T-helper 2 cell treated with Interferon-gamma antibody and Interleukin-4, amounts not matched to agents 5 μg/mL and 100 μg/mL, for 36 hours (primary cell): Measurements from ENCODE around the gene COG5.
"Not testable (repeated sequence)": the region's sequence is repeated elsewhere in the genome, so short reads cannot be mapped to it uniquely, and the experiment has no call there.

ENCODE experiments used
- DNase-seq: peaks from one replicate; pipeline ENCODE4 v3.0.0; 2021; ENCODE audit warnings: low spot score
- H3K27ac Mint-ChIP-seq: one replicate; pipeline ENCODE4 v1.8.0; 2021; ENCODE audit warnings: mild to moderate bottlenecking, mixed read lengths
- H3K27me3 Mint-ChIP-seq: one replicate; pipeline ENCODE4 v1.8.0; 2021; ENCODE audit warnings: low read depth, mixed read lengths
- H3K36me3 Mint-ChIP-seq: one replicate; pipeline ENCODE4 v1.8.0; 2021; ENCODE audit warnings: low read depth, mixed read lengths
- H3K4me1 Mint-ChIP-seq: one replicate; pipeline ENCODE4 v1.8.0; 2021; ENCODE audit warnings: low read depth, mixed read lengths
- H3K4me3 Mint-ChIP-seq: one replicate; pipeline ENCODE4 v1.8.0; 2022; ENCODE audit warnings: mild to moderate bottlenecking, moderate library complexity, mixed read lengths
- H3K9me3 Mint-ChIP-seq: one replicate; pipeline ENCODE4 v1.8.0; 2021; ENCODE audit warnings: mixed read lengths

Gene COG5

GRCh38 chr7:107563081-107563774 lies 492 bp downstream of the COG5 start:
- Mint-ChIP-seq H3K27me3 (no peaks in the 10 kb centered on the region), H3K9me3 (no peaks in the 10 kb centered on the region), H3K4me1 (peaks cover 52% of the 10 kb centered on the region), H3K4me3 (peak overlapping the region; percentile 83), H3K27ac (peak overlapping the region; percentile 90), H3K36me3 (peaks cover 9% of the 10 kb centered on the region)
- DNase-seq: no peak

DNA sequence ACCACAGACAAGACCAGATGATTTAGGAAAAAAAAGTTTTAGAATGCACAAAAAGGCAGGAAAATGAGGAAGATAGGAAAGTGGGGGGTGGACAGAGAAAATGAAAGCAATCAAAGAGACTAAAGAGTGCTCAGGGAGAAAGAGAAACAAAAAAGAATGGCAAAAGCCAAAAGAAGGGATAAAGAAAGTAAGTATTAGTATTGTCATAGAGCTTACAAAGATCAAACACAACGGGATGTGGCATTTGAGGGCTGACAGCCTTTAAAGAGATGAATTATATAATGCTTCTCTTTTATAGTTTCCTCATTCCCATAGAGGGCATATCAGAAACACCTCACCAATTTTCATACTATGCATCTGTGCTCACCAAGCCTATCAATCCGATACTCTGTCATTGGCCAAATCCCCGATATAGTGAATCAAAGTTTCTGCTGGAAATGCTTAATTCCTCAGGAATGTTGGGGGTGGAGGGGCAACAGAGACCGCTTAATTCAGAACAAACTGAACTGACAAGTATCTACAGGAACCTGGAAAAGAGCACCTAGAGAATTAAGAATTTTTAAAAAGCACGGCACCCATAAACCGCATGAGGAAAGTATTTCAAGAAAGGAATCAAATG lies 2.7 kb downstream of the COG5 start:
- peak overlapping the region; percentile 79 for H3K4me3 Mint-ChIP-seq
- H3K36me3 Mint-ChIP-seq: peaks cover 12% of the 10 kb centered on the region
- DNase-seq: no peak
- peak overlapping the region; percentile 88 for H3K27ac Mint-ChIP-seq
- H3K27me3 Mint-ChIP-seq: no peaks in the 10 kb centered on the region
- no peaks in the 10 kb centered on the region for H3K9me3 Mint-ChIP-seq
- H3K4me1 Mint-ChIP-seq: peaks cover 57% of the 10 kb centered on the region

GRCh38 chr7:107559864-107560263 lies 3.9 kb downstream of the COG5 start:
- Mint-ChIP-seq H3K27ac (peak overlapping the region; percentile 88), H3K4me3 (peak overlapping the region; percentile 79), H3K4me1 (peaks cover 60% of the 10 kb centered on the region), H3K9me3 (no peaks in the 10 kb centered on the region), H3K27me3 (no peaks in the 10 kb centered on the region), H3K36me3 (peaks cover 21% of the 10 kb centered on the region)
- no peak for DNase-seq

GRCh38 chr7:107555893-107556292 lies 7.8 kb downstream of the COG5 start:
- Mint-ChIP-seq H3K27ac (no peak overlapping the region), H3K9me3 (no peaks in the 10 kb centered on the region), H3K4me1 (peaks cover 49% of the 10 kb centered on the region), H3K36me3 (peaks cover 39% of the 10 kb centered on the region), H3K4me3 (no peak overlapping the region), H3K27me3 (no peaks in the 10 kb centered on the region)
- DNase-seq: no peak

DNA sequence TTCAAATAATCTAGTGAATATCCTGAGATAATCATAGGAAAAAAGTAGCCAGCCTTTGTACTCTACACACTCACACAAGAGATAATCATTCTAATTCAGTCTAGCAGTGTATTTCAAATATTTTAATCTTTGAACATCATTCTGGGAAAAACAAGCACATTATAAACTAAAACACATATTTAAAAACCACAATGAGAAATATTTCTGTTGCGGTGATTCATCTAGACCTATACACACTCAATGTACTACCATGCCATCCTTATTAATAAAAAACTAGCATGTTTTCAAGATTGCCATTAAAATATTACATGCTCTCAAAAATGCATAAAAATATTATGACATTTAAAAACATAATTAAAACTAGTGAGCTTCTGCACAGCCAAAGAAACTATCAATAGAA lies 11.8 kb downstream of the COG5 start:
- peaks cover 61% of the 10 kb centered on the region for H3K36me3 Mint-ChIP-seq
- H3K4me1 Mint-ChIP-seq: peaks cover 29% of the 10 kb centered on the region
- peaks cover under 1% of the 10 kb centered on the region for H3K9me3 Mint-ChIP-seq
- no peak overlapping the region for H3K4me3 Mint-ChIP-seq
- no peak overlapping the region for H3K27ac Mint-ChIP-seq
- H3K27me3 Mint-ChIP-seq: no peaks in the 10 kb centered on the region
- DNase-seq: no peak

DNA sequence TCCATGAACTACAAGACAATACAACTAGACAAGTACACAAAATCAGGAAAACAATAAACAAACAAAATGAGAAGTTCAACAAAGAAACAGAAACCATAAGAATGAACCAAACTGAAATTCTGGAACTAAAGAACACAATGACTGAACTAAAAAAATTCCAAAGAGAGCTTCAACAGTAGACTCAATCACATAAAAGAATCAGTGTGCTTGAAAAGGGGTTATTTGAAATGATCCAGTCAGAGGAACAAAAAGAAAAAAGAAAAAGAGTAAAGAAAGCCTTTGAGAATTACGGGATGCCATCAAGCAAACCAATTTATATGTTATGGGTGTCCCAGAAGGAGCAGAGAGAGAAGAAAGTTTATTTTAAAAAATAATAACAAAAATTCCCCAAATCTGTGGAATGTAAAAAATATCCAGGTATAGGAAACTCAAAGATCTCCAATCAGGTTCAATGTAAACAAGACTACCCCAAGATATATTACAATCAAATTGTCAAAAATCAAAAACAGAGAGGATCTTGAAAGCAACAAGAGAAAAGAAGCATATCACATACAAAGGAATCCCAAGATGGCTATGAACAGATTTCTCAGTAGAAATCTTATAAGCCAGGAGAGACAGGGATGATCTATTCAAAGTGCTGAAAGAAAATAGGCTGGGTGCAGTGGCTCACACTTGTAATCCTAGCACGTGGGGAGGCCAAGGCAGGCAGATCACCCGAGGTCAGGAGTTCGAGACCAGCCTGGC lies 18.7 kb downstream of the COG5 start:
- no peaks in the 10 kb centered on the region for H3K27me3 Mint-ChIP-seq
- no peak overlapping the region for H3K4me3 Mint-ChIP-seq
- H3K27ac Mint-ChIP-seq: no peak overlapping the region
- H3K4me1 Mint-ChIP-seq: no peaks in the 10 kb centered on the region
- peaks cover 51% of the 10 kb centered on the region for H3K36me3 Mint-ChIP-seq
- peaks cover 24% of the 10 kb centered on the region for H3K9me3 Mint-ChIP-seq
- no peak for DNase-seq

DNA sequence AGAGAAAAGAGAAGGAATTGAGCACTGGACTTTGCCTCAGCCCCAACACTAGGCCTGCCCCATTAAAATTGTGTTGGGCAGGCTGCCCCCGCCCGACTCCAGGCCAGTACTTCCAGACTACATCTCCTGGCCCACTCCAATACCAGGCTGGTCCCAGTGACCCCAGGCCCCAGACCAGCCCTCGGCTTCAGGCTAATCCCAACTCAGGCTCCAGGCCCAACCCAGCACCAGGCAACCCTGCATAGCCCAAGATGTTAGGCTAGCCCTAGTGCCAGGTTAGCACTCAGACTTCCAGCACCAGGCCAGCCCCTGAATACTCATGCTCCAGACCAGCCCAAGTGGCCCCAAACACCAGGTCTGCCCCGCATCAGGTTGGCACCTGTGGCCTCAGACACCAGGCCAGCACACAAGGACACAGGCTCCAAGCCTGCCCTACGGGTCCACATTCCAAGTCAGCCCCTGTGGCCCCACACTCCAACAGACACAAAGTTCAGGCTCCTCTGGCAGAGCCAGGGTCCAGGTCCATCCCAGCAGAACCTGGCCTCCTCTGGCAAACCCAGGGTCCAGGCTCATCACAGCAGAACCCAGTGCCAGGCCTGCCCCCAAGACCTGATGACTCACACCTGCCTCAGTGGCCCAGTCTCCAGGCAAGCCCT lies 20.3 kb downstream of the COG5 start:
- H3K9me3 Mint-ChIP-seq: peaks cover 24% of the 10 kb centered on the region
- H3K4me1 Mint-ChIP-seq: no peaks in the 10 kb centered on the region
- H3K27me3 Mint-ChIP-seq: no peaks in the 10 kb centered on the region
- peaks cover 50% of the 10 kb centered on the region for H3K36me3 Mint-ChIP-seq
- no peak overlapping the region for H3K4me3 Mint-ChIP-seq
- no peak overlapping the region for H3K27ac Mint-ChIP-seq
- DNase-seq: no peak

DNA sequence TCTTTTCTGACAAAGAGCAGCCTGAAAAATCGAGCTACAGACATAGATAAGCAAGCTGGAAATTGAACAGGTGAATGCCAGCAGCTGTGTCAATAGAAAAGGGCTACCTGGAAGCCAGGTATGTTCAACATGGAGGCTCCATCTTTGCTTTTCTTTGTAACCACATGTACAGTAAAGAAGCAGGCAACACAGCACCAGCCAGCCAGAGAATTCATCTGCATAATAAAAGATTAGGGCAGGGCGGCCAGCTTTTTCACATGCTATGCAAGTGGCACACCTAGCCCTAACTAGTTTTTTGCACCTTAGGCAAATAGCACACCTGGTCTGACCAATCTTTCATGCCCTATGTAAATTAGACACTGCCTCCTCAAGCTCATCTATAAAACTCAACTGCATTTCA lies 25.7 kb downstream of the COG5 start:
- Mint-ChIP-seq H3K4me1 (peaks cover 19% of the 10 kb centered on the region), H3K4me3 (no peak overlapping the region)

DNA sequence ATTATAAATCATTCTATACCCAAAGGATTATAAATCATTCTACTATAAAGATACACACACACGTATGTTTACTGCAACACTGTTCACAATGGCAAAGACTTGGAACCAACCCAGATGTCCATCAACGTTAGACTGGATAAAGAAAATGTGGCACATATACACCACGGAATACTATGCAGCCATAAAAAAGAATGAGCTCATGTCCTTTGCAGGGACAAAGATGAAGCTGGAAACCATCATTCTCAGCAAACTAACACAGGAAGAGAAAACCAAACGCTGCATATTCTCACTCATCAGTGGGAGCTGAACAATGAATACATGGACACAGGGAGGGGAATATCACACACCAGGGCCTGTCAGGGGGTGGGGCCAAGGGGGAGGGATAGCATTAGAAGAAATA lies 26.5 kb downstream of the COG5 start:
- H3K27me3 Mint-ChIP-seq, H3K4me3 Mint-ChIP-seq, DNase-seq, H3K27ac Mint-ChIP-seq: not testable (repeated sequence)
- Mint-ChIP-seq H3K9me3 (peaks cover 25% of the 10 kb centered on the region), H3K4me1 (peaks cover 22% of the 10 kb centered on the region), H3K36me3 (peaks cover 54% of the 10 kb centered on the region)

More for the DNA sequence above, 25.7 kb downstream of the COG5 start:
- Mint-ChIP-seq H3K36me3 (peaks cover 57% of the 10 kb centered on the region), H3K27ac (no peak overlapping the region), H3K9me3 (peaks cover 27% of the 10 kb centered on the region), H3K27me3 (no peaks in the 10 kb centered on the region)
- no peak for DNase-seq

DNA sequence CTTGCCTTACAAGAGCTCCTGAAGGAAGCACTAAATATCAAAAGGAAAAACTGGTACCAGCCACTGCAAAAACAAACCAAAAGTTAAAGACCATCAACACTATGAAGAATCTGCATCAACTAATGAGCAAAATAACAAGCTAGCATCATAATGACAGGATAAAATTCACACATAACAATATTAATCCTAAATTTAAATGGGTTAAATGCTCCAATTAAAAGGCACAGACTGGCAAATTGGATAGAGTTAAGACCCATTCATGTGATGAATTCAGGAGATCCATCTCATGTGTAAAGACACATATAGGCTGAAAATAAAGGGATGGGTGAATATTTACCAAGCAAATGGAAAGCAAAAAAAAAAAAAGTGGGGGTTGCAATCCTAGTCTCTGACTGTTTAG lies 29.6 kb downstream of the COG5 start:
- Mint-ChIP-seq H3K4me3 (no peak overlapping the region), H3K27ac (no peak overlapping the region), H3K27me3 (no peaks in the 10 kb centered on the region), H3K4me1 (peaks cover 22% of the 10 kb centered on the region), H3K36me3 (peaks cover 45% of the 10 kb centered on the region), H3K9me3 (peaks cover 25% of the 10 kb centered on the region)
- no peak for DNase-seq

GRCh38 chr7:107530751-107531150 lies 33.0 kb downstream of the COG5 start:
- Mint-ChIP-seq H3K4me3 (no peak overlapping the region), H3K4me1 (peaks cover 22% of the 10 kb centered on the region), H3K36me3 (peaks cover 33% of the 10 kb centered on the region), H3K27ac (no peak overlapping the region), H3K9me3 (peaks cover 12% of the 10 kb centered on the region), H3K27me3 (no peaks in the 10 kb centered on the region)
- DNase-seq: no peak

DNA sequence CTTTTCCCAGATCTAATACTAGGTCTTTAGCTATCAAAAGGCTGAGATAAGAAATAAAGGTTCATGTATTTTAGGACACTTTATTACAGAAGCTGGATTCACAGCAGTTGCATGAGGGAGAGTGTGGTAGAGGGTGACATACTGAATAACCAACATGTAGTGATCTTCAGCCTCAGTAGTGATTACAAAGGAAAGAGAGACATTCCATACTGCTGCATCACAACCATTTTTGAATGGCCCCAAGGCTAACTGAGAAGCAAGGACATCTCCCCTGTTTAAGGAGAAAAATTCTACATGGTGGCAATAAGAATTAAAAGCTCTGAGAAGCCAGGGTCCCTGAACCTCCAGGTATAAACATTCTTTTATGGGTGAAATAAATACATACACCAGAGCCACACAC lies 35.3 kb downstream of the COG5 start:
- DNase-seq: no peak
- Mint-ChIP-seq H3K4me1 (peaks cover 6% of the 10 kb centered on the region), H3K36me3 (peaks cover 15% of the 10 kb centered on the region)

GRCh38 chr7:107527196-107527595 lies 36.5 kb downstream of the COG5 start:
- no peak overlapping the region for H3K4me3 Mint-ChIP-seq
- peaks cover 18% of the 10 kb centered on the region for H3K36me3 Mint-ChIP-seq
- no peaks in the 10 kb centered on the region for H3K27me3 Mint-ChIP-seq
- DNase-seq: no peak
- H3K4me1 Mint-ChIP-seq: no peaks in the 10 kb centered on the region
- H3K27ac Mint-ChIP-seq: no peak overlapping the region
- H3K9me3 Mint-ChIP-seq: no peaks in the 10 kb centered on the region

More for the DNA sequence above, 35.3 kb downstream of the COG5 start:
- H3K27me3 Mint-ChIP-seq: no peaks in the 10 kb centered on the region
- H3K9me3 Mint-ChIP-seq: no peaks in the 10 kb centered on the region
- no peak overlapping the region for H3K4me3 Mint-ChIP-seq
- no peak overlapping the region for H3K27ac Mint-ChIP-seq

GRCh38 chr7:107526672-107527071 lies 37.0 kb downstream of the COG5 start:
- Mint-ChIP-seq H3K36me3 (peaks cover 21% of the 10 kb centered on the region), H3K27me3 (no peaks in the 10 kb centered on the region), H3K27ac (no peak overlapping the region), H3K9me3 (no peaks in the 10 kb centered on the region), H3K4me1 (no peaks in the 10 kb centered on the region), H3K4me3 (no peak overlapping the region)
- DNase-seq: no peak
